Tongue (tissue), 2 donors: ENCODE results near the gene ZNF829. TPM values are rescaled to one million over a fixed set of nuclear protein-coding genes. Genes with fewer than 3 reads are reported as not detected.
A peak's percentile ranks its signal among the peaks of the same experiment; 100 is the strongest.

Experiments used
- DNase-seq: peaks from one replicate; pipeline ENCODE4 v3.0.0-alpha.2; 2015
- total RNA-seq: library from RNA; depleted of rRNA; stranded (reverse); fragments of >200 nt; gene quantifications from one replicate; pipeline ENCODE4 v1.2.3, GENCODE V29; 2014

ZNF829 gene
- total RNA-seq: 5.4 TPM

DNA sequence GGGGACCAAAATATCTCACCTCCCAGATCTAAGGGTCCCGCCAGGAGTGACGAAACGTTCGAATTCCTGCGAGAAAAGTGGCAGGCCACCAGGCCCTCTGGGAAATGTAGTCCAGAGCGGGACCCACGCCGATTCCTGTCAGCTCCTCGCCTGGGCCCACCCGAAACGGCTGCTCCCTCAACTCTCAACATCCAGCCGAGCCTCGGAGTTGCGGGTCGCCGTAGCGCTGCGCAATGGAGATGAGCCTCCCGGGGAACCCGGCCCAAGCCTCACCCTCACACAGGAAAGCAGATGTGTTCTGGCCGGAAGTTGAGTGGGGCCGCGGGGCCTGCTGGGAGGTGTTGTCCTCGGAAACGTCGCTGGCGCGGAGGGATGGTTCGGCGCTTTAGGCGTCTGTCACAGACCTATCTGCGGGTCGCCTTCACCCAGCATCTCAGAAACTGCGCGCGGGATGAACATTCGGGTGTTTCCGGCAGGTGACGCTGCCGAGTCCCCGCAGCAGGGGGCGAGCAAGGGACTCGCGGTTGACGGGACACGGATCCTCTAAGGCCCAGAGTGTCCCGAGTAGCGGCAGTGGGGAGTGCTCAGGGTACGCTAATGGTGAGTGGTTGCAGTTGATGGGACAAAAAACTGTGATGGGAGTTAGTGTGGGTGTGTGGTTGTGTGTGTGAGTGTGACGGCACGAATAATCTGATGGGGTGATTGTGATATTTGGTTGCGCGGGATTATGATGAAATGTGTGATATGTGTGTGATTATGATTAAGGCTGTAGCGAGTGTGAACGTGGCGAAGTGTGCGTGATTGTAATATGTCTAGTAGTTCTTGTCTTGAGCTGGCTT, at the start of gene ZNF829, which contains the start of gene ZNF568:
ZNF829 (minus strand) TSS at position 300 of the 839 bp plus-strand sequence. CDS start 1,124 bp downstream, outside the sequence.
ZNF568 (plus strand) TSS at position 341 of the 839 bp plus-strand sequence. CDS start 6,439 bp downstream, outside the sequence.
- DNase-seq: peak; percentile 96

DNA sequence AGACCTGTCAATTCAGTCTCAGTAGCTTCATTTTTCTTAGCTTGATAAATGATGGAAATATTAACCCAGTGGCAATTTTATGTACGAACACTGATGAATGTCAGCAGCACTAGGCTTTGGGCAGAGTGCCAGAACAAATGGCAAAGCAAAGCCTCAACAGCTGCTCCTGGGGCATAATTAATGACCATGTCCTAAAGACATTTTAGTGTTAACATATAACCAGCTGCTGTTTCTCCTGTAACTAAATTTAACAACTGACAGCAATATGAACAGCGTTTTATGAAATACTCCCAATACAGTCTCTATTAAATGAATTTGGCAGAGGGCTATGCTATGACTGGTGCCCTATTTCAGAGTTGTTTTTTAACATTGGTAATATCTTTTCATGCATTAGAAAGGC, 47.2 kb upstream of the ZNF829 start:
- peak; percentile 97 for DNase-seq

- DNase-seq: peak; percentile 37
Measured at GRCh38 chr19:36962346-36962745, 46.3 kb upstream of the ZNF829 start.

- no peak for DNase-seq
Measured at GRCh38 chr19:36950335-36951119, 34.4 kb upstream of the ZNF829 start.

DNA sequence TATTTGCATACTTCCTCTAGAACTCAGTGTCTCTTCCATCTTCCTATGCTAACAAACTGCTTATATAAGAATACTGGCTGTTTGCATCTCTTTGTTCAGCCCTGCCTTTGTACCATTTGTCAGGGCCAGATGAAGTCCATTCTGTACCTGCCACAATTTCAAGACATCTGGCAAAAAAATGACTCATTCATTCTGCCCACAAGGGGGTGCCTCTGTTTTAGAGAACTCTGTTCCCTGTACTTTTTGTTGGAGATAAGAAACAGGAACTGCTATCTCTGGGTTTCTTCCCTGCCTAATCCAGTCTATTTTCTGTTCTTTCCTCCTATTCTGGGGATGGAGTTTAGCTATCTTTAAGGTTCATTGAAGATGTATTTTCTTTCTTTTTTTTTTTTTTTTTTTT, 23.1 kb upstream of the ZNF829 start:
- DNase-seq: peak; percentile 55

GRCh38 chr19:36931684-36932083, 15.6 kb upstream of the ZNF829 start:
- no peak for DNase-seq

- DNase-seq: no peak
Measured at GRCh38 chr19:36918090-36918489, 2.0 kb upstream of the ZNF829 start.

DNA sequence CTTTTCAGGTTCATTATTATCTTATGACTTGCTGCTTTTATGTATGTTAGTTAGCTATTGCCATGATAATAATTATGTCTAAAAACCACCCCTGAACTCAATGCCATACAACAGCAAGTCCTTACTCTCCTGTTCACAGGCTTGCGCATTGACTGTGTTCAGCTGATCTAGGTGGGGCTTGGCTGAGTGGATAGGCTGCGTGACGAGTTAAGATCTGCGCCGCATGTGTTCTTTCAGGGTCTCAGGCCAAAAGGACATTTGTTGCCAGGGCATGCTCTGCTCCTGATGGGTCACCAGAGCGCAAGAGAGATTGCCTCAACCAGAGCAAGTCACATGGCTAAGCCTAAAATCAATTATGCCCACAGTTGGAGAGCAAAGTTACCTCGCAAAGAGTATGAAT, 900 bp upstream of the ZNF829 start:
- DNase-seq: peak; percentile 61

DNA sequence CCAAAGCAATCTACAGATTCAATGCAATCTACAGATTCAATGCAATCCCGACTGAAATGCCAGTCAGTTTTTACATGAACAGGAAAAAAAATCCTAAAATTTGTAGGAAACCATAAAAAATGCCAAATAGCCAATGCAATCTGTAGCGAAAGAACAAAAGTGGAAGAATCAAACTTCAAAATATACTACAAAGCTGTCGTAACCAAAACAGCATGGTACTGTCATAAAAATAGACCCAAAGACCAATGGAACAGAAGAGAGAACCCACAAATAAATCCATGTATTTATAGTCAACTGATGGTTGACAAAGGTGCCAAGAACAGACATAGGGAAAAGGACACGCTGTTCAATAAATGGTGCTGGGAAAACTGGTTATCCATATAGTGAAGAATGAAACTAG, 17.7 kb downstream of the ZNF829 start:
- DNase-seq: no peak

DNA sequence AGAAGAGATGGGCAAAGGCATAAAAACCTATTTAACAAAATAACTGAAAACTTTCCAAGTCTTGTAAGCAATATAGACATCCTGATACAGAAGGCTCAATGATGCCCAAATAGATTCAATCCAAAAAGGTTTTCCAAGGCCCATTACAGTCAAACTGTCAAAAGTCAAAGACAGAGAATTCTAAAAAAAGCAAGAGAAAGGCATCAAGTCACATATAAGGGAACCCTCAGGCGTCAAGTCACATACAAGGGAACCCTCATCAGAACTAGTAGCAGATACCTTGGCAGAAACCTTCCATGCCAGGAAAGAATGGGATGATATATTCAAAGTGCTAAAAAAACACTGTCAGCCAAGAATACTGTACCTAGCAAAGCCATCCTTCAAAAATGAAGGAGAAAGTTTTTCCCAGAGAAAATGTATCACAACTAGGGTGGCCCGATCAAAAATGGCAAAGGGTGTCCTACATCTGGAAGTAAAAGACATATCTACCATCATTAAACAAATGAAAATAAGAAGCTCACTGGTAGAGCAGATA, 21.2 kb downstream of the ZNF829 start:
- DNase-seq: no peak

DNA sequence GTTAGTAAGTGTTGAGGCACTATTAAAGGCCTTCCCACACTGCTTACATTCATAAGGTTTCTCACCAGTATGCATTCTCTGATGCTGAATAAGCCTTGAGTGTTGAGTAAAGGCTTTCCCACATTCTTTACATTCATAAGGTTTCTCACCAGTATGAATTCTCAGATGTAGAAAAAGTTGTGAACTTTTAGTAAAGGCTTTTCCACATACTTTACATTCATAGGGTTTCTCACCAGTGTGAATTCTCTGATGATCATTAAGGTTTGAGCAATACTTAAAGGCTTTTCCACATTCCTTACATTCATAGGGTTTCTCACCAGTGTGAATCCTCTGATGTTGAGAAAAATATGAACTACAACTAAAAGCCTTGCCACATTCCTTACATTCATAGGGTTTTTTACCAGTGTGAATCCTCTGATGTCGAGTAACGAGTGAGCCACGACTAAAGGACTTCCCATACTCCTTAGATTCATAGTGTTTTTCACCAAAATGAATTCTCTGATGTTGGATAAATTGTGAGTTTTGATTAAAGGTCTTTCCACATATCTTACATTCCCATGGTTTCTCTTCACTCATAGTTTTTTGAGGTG, 24.2 kb downstream of the ZNF829 start:
- DNase-seq: no peak

DNA sequence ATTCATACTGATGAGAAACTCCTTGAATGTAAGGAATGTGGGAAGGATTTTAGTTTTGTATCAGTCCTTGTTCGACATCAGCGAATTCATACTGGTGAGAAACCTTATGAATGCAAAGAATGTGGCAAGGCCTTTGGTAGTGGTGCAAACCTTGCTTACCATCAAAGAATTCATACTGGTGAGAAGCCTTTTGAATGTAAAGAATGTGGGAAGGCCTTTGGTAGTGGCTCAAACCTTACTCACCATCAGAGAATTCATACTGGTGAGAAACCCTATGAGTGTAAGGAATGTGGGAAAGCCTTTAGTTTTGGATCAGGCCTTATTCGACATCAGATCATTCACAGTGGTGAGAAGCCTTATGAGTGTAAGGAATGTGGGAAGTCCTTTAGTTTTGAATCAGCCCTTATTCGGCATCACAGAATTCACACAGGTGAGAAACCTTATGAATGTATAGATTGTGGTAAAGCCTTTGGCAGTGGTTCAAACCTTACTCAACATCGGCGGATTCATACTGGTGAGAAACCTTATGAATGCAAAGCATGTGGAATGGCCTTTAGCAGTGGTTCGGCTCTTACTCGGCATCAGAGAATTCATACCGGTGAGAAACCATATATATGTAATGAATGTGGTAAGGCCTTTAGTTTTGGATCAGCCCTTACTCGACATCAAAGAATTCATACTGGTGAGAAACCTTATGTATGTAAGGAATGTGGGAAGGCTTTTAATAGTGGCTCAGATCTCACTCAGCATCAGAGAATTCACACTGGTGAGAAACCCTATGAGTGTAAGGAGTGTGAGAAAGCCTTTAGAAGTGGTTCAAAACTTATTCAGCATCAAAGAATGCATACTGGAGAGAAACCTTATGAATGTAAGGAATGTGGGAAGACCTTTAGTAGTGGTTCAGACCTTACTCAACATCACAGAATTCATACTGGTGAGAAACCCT, 38.8 kb downstream of the ZNF829 start:
- DNase-seq: no peak

DNA sequence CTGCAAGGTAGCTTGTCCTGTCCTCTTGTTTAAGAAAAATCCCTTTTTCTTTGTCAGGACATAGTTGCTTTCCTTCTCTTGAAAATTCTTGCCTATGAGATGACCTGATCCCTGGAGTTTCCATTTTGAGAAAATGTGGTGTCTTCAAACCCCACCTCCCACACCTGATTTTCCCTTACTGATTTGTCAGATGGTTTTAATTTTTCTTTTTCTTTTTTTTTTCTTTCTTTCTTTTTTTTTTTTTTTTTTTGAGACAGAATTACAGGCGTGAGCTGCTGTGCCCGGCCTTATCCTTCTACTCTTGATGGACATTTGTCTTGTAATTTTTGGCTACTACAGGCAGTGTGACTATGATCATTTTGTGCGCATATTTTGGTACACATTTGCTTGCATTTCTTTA, 64.2 kb downstream of the ZNF829 start:
- DNase-seq: no peak

DNA sequence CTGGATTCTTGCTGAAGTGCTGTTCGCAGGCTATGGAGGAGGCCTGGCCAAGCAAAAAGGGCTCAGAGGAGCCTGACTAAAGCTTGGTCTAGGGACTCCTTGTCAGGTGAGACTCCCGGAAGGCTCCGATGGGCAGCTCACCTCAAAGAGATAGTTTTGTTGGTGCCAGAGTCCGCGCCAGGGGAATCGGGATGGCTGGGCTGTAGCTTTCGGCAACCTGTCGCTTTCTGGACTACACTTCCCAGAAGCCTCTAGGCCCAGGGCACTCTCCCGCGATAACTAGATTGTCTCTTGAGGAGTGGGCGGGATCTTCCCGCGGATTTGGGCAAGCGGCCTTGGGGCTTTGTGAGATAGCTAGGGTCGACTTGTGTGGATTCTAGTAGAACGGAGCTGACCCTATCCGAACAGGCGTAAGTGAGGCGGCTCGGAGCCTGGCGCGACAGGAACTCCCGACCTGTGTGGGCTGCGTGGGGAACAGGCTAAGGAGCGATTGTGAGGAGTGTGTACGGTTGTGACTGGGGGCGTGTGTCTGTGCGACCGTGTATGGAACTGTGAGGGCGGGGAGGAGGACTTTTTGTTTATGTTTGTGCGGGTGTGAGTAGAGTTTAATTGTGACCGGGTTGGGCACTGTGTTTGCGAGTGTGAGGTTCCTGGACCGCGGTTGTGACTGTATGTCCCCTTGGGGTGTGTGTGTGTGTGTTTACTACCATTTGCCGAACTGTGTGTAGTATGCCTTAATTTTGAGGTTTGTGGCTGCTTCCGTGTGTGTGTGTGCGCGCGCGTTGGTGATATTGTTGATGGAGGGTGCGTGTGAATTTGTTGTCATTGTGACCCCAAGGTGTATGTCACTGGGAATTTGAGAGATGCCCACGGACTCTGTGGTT, 65.3 kb downstream of the ZNF829 start, which contains the start of gene ZNF345:
ZNF345 (plus strand) TSS at position 318 of the 884 bp plus-strand sequence. CDS start 25,955 bp downstream, outside the sequence.
- DNase-seq: peak; percentile 98

DNA sequence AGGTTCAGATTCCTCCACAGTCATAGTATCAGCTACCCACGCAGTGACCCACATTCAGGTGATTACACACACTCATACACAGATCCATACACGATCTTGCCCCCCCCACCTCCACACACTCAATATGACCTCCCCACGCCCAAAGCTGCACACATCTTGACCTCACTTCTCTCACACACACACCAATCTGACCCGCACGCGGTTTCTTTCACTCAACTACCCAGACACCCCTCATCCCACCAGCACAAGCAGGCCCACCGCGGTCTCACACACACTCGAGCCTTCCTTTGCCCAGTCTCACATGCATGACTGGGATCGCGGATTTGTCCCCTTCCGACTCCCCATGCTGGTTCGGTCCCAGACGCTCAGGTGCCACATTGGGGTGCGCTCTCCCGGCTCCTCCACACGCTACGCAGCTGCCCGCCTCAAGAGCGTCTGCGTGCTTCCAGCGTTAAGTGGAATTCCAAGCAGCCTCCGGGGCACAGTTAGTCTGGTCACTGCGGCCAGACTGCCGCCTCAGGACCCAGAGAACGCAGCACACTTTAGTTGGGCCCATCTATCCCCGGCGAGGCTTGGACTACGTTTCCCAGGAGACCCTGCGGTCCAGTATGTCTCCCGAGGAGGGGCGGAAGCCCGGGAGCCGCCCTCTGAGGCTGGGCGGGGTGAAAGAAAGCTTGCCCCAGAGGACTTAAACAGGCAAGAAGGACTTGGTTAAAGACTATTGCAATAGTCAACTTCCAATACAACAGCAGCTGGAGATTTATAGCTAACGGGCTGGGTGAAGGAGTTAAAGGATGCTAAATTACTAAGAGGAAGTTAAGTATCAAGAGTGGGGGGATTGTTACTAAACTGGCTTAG, 66.2 kb downstream of the ZNF829 start:
- DNase-seq: peak; percentile 96

GRCh38 chr19:36847968-36848367, 68.1 kb downstream of the ZNF829 start:
- no peak for DNase-seq

DNA sequence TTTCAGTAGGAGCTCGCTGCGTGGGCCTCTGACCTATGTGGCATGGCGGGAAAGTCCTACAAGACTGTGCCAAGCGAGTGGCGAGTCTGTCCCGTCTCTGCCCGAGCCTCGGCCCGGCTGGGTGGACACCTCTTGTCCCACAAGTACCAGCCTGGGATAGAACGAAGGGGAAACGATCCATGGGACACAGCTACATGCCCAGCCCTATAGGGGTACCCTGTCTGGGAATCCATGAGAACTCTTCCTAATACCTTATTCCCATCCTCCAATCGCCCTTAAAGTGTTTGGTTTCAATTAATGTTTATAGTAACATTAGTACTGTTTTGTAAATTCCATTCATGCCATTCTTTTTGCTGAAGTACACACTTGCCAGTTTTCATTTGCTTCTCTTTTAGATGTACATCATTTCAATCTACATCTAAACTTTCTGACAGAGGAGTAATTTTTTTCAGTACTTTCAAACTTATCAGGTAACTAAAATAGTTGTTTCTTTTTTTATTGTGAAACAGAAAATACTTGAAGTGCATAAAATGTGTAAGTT, 77.2 kb downstream of the ZNF829 start:
- no peak for DNase-seq
